Brain pericyte (primary cell): ENCODE data around the gene ZFR2.
A peak's percentile ranks its signal among the peaks of the same experiment; 100 is the strongest.
"Not testable (repeated sequence)": the region's sequence is repeated elsewhere in the genome, so short reads cannot be mapped to it uniquely, and the experiment has no call there.

Experiments used
- DNase-seq: peaks from one replicate; pipeline ENCODE4 v3.0.0-alpha.2; 2012; ENCODE audit warnings: low read depth, low spot score

Gene ZFR2

GRCh38 chr19:3874695-3875094, 5.9 kb upstream of the ZFR2 start:
- not testable (repeated sequence) for DNase-seq

GRCh38 chr19:3873151-3873550, 4.3 kb upstream of the ZFR2 start:
- no peak for DNase-seq

- no peak for DNase-seq
Measured at GRCh38 chr19:3867971-3868769, 668 bp downstream of the ZFR2 start.

- DNase-seq, result no peak
Measured at GRCh38 chr19:3866910-3867638, 1.8 kb downstream of the ZFR2 start.

GRCh38 chr19:3863648-3864047, 5.2 kb downstream of the ZFR2 start:
- no peak for DNase-seq

- no peak for DNase-seq
Measured at GRCh38 chr19:3862826-3863500, 5.9 kb downstream of the ZFR2 start.

- no peak for DNase-seq
Measured at GRCh38 chr19:3860499-3860898, 8.3 kb downstream of the ZFR2 start.

- no peak for DNase-seq
Measured at GRCh38 chr19:3857449-3858003, 11.3 kb downstream of the ZFR2 start.

GRCh38 chr19:3855320-3855719, 13.5 kb downstream of the ZFR2 start:
- no peak for DNase-seq

- DNase-seq, result peak; percentile 66
Measured at GRCh38 chr19:3852614-3853254, 16.1 kb downstream of the ZFR2 start.

GRCh38 chr19:3852177-3852511, 16.7 kb downstream of the ZFR2 start:
- no peak for DNase-seq

- DNase-seq, result no peak
Measured at GRCh38 chr19:3851254-3852176, 17.3 kb downstream of the ZFR2 start.

- DNase-seq, result no peak
Measured at GRCh38 chr19:3850320-3850972, 18.4 kb downstream of the ZFR2 start.

GRCh38 chr19:3849787-3850186, 19.1 kb downstream of the ZFR2 start:
- no peak for DNase-seq

- no peak for DNase-seq
Measured at GRCh38 chr19:3849092-3849491, 19.7 kb downstream of the ZFR2 start.

- DNase-seq, result no peak
Measured at GRCh38 chr19:3844596-3844995, 24.2 kb downstream of the ZFR2 start.

GRCh38 chr19:3842948-3843347, 25.9 kb downstream of the ZFR2 start:
- no peak for DNase-seq

GRCh38 chr19:3840804-3841203, 28.0 kb downstream of the ZFR2 start:
- DNase-seq, result no peak

- no peak for DNase-seq
Measured at GRCh38 chr19:3839941-3840340, 28.9 kb downstream of the ZFR2 start.

GRCh38 chr19:3838661-3839060, 30.2 kb downstream of the ZFR2 start:
- no peak for DNase-seq
